Measurements from ENCODE around the gene MYO5B. TPM values are rescaled to one million over a fixed set of nuclear protein-coding genes. Genes with fewer than 3 reads are reported as not detected.

MYO5B gene
- total and polyA plus RNA-seq, 2 donors (not counting 1 experiment from before 2014, with no cell fraction given), result 0.30 to 1.7 TPM

DNA sequence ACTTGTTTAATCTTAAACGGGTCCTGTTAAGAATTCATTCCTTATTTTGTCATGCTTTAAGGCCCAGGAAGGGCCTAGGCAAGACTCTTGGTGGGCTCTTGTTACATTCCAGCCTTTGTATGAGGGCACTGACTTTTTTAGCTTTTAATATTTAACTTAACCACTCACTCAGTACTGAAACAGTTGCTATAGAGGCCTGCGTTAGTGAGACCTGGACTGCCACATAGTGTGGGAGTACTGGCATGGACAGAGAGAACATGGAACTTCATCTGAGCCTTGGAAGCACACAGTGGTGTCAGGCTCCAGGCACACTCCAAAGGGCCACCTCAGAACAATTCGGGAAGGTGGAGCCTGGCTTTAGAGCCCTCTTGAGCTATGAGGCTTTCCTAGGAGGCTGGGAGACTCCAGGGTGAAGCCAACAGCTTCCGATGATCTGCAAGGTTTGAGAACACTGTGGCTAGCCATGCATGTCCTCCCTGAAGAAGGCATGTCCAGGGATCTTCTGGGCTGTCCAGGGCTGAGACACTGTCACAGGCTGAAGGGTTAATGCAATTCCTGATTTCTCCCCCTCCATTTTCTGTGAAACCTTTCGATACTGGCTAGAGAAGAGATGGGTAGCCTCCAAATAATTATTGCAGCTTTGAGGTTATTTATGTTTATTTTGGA lies 226.2 kb downstream of the MYO5B start:
- CTCF ChIA-PET, result no interaction called here
- POLR2A ChIA-PET, result no interaction called here
- Histone ChIP-seq H3K9me3 (ENCODE audit: control extremely low read depth in 1 of 3, control insufficient read depth in 2 of 3, insufficient read depth in 1 of 3, low read length in 2 of 3) (no peaks in the 10 kb centered on the region), H3K4me3 (ENCODE audit: control extremely low read depth in 1 of 5, extremely low read depth in 1 of 5, insufficient read depth in 1 of 5, low read depth in 2 of 5, low read length in 4 of 5) (no peak overlapping the region), H4K20me1 (ENCODE audit: control insufficient read depth, insufficient read depth, low read length, poor library complexity, severe bottlenecking) (no peaks in the 10 kb centered on the region), H3K4me1 (ENCODE audit: control insufficient read depth in 2 of 2, insufficient read depth in 2 of 2, low read length in 2 of 2) (no peaks in the 10 kb centered on the region), H3K9ac (ENCODE audit: low read length) (no peak overlapping the region), H3K4me2 (replicated peaks; ENCODE audit: low read depth, low read length, poor library complexity, severe bottlenecking) (no peak overlapping the region), H3K27ac (ENCODE audit: low read length in 2 of 2) (no peak overlapping the region), H2AFZ (ENCODE audit: insufficient read depth, low read depth, low read length, poor library complexity, severe bottlenecking) (no peak overlapping the region), H3K36me3 (replicated peaks in 1 of 2; ENCODE audit: control extremely low read depth in 1 of 2, control insufficient read depth in 1 of 2, extremely low read depth in 1 of 2, insufficient read depth in 2 of 2, low read length in 1 of 2) (no peaks in the 10 kb centered on the region), H3K79me2 (ENCODE audit: control insufficient read depth, insufficient read depth, low read length) (no peaks in the 10 kb centered on the region), H3K27me3 (replicated peaks in 1 of 4; ENCODE audit: control extremely low read depth in 1 of 4, control insufficient read depth in 3 of 4, insufficient read depth in 4 of 4, low read length in 3 of 4) (no peaks in the 10 kb centered on the region)
- WGBS (ENCODE audit: insufficient coverage), result 86% methylated on average over 4 of the region's 5 CpGs
- ATAC-seq (ENCODE audit: low read depth) (no peak), DNase-seq (no peak)
- Mint-ChIP-seq H3K4me3 (no peak overlapping the region), H3K9me3 (ENCODE audit: insufficient read depth) (no peaks in the 10 kb centered on the region), H3K4me1 (no peaks in the 10 kb centered on the region), H3K27ac (no peak overlapping the region), H3K27me3 (peaks cover 11% of the 10 kb centered on the region)
- TF ChIP-seq, protein P1, sequence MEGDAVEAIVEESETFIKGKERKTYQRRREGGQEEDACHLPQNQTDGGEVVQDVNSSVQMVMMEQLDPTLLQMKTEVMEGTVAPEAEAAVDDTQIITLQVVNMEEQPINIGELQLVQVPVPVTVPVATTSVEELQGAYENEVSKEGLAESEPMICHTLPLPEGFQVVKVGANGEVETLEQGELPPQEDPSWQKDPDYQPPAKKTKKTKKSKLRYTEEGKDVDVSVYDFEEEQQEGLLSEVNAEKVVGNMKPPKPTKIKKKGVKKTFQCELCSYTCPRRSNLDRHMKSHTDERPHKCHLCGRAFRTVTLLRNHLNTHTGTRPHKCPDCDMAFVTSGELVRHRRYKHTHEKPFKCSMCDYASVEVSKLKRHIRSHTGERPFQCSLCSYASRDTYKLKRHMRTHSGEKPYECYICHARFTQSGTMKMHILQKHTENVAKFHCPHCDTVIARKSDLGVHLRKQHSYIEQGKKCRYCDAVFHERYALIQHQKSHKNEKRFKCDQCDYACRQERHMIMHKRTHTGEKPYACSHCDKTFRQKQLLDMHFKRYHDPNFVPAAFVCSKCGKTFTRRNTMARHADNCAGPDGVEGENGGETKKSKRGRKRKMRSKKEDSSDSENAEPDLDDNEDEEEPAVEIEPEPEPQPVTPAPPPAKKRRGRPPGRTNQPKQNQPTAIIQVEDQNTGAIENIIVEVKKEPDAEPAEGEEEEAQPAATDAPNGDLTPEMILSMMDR (IDR thresholded peaks at IDR 0.05), result no peak
- TF ChIP-seq EZH2 (IDR thresholded peaks at IDR 0.05; ENCODE audit: borderline replicate concordance, insufficient read depth, low read depth, low read length, poor library complexity, severe bottlenecking), result no peak
- intact Hi-C loops (cut with micrococcal nuclease), result no loop called here

DNA sequence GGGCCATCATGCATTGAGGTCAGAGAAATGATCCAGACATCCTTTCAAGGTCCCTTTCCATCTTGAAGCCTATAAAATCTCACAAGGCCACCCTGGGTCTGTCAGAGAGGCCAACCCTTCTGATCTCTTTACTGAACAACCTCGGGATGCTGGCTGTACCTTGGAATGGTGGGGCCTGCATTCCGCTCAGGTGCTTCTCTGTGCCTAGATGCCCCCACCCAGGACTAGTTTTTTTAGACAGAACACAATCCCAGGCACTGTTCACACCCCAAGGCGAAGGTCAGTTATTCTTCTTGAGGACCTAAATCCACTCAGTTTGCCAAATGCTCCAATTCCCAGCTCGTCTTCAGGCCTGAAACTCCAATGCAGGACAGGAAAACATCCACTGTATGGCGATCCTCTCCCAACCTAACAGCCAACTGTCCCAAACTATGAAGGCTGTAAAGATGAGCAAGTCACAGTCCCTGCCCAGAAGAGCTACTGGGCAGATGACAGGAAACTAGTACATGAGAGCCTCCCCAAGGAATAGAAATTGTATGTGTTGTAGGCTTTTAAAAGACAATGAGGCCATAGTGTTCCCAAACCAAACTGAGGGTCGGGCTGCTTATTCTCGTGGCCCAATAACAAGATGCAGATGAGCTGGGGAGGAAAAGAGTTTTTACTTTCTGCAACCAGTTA lies 227.2 kb downstream of the MYO5B start:
- CTCF ChIA-PET, result no interaction called here
- intact Hi-C loops (cut with micrococcal nuclease), result no loop called here
- Histone ChIP-seq H3K4me3 (ENCODE audit: control extremely low read depth in 1 of 5, extremely low read depth in 1 of 5, insufficient read depth in 1 of 5, low read depth in 2 of 5, low read length in 4 of 5) (no peak overlapping the region), H3K4me2 (replicated peaks; ENCODE audit: low read depth, low read length, poor library complexity, severe bottlenecking) (no peak overlapping the region), H3K79me2 (ENCODE audit: control insufficient read depth, insufficient read depth, low read length) (no peaks in the 10 kb centered on the region), H3K36me3 (replicated peaks in 1 of 2; ENCODE audit: control extremely low read depth in 1 of 2, control insufficient read depth in 1 of 2, extremely low read depth in 1 of 2, insufficient read depth in 2 of 2, low read length in 1 of 2) (no peaks in the 10 kb centered on the region), H3K9ac (ENCODE audit: low read length) (no peak overlapping the region), H3K9me3 (ENCODE audit: control extremely low read depth in 1 of 3, control insufficient read depth in 2 of 3, insufficient read depth in 1 of 3, low read length in 2 of 3) (no peaks in the 10 kb centered on the region), H2AFZ (ENCODE audit: insufficient read depth, low read depth, low read length, poor library complexity, severe bottlenecking) (no peak overlapping the region), H3K27me3 (replicated peaks in 1 of 4; ENCODE audit: control extremely low read depth in 1 of 4, control insufficient read depth in 3 of 4, insufficient read depth in 4 of 4, low read length in 3 of 4) (no peaks in the 10 kb centered on the region), H3K27ac (ENCODE audit: low read length in 2 of 2) (no peak overlapping the region), H4K20me1 (ENCODE audit: control insufficient read depth, insufficient read depth, low read length, poor library complexity, severe bottlenecking) (no peaks in the 10 kb centered on the region), H3K4me1 (ENCODE audit: control insufficient read depth in 2 of 2, insufficient read depth in 2 of 2, low read length in 2 of 2) (no peaks in the 10 kb centered on the region)
- Mint-ChIP-seq H3K27ac (no peak overlapping the region), H3K27me3 (peaks cover 14% of the 10 kb centered on the region), H3K4me1 (no peaks in the 10 kb centered on the region), H3K4me3 (no peak overlapping the region), H3K9me3 (ENCODE audit: insufficient read depth) (no peaks in the 10 kb centered on the region)
- TF ChIP-seq, protein P1 (IDR thresholded peaks at IDR 0.05), result no peak
- TF ChIP-seq EZH2 (IDR thresholded peaks at IDR 0.05; ENCODE audit: borderline replicate concordance, insufficient read depth, low read depth, low read length, poor library complexity, severe bottlenecking), result no peak
- no peak for DNase-seq
- POLR2A ChIA-PET, result no interaction called here
- ATAC-seq (ENCODE audit: low read depth), result no peak
- WGBS (ENCODE audit: insufficient coverage), result 79% methylated on average over 6 of the region's 7 CpGs

All from B cell (primary cell).